Astrocyte of the spinal cord (primary cell): ENCODE results near the gene PLA2G15.

Experiments
- DNase-seq: peaks from one replicate; pipeline ENCODE4 v3.0.0; 2011; ENCODE audit warnings: low read depth, low spot score
- H3K4me3 ChIP-seq: 2 replicates; pipeline ENCODE4 v1.5.1; 2011; ENCODE audit warnings: low read depth, mild to moderate bottlenecking, low read length, moderate library complexity
- in situ Hi-C: cut with HindIII; loops from 2 replicates; pipeline ENCODE4 v1.10.0; 2017; ENCODE audit warnings: low sequenced_read_pairs
- TF ChIP-seq, protein P1 (sequence below): IDR thresholded peaks from 2 replicates; pipeline ENCODE4 v1.5.1; 2012; ENCODE audit warnings: low read depth, mild to moderate bottlenecking, low read length, inconsistent platforms

Gene PLA2G15

DNA sequence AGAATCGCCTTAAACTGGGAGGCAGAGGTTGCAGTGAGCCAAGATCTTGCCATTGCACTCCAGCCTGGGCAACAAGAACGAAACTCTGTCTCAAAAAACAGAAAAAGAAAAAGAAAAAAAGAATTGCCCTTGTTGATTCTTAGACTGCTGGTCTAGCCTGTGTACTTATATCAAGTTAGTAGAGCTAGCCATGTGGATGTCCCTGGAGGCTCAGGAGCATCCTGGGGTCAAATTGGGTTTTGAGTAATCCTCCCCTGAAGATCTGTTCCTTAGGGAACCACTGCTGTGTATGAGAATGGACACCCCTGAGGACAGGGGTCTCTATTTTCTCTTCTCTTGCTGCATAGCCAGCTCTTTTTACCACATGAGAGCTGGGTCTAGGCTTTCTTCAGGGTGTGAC is 44.0 kb downstream of the PLA2G15 start:
- in situ Hi-C loops: no loop called here
- no peak for DNase-seq
- TF ChIP-seq, protein P1, sequence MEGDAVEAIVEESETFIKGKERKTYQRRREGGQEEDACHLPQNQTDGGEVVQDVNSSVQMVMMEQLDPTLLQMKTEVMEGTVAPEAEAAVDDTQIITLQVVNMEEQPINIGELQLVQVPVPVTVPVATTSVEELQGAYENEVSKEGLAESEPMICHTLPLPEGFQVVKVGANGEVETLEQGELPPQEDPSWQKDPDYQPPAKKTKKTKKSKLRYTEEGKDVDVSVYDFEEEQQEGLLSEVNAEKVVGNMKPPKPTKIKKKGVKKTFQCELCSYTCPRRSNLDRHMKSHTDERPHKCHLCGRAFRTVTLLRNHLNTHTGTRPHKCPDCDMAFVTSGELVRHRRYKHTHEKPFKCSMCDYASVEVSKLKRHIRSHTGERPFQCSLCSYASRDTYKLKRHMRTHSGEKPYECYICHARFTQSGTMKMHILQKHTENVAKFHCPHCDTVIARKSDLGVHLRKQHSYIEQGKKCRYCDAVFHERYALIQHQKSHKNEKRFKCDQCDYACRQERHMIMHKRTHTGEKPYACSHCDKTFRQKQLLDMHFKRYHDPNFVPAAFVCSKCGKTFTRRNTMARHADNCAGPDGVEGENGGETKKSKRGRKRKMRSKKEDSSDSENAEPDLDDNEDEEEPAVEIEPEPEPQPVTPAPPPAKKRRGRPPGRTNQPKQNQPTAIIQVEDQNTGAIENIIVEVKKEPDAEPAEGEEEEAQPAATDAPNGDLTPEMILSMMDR: no peak
- H3K4me3 ChIP-seq: no peak overlapping the region

DNA sequence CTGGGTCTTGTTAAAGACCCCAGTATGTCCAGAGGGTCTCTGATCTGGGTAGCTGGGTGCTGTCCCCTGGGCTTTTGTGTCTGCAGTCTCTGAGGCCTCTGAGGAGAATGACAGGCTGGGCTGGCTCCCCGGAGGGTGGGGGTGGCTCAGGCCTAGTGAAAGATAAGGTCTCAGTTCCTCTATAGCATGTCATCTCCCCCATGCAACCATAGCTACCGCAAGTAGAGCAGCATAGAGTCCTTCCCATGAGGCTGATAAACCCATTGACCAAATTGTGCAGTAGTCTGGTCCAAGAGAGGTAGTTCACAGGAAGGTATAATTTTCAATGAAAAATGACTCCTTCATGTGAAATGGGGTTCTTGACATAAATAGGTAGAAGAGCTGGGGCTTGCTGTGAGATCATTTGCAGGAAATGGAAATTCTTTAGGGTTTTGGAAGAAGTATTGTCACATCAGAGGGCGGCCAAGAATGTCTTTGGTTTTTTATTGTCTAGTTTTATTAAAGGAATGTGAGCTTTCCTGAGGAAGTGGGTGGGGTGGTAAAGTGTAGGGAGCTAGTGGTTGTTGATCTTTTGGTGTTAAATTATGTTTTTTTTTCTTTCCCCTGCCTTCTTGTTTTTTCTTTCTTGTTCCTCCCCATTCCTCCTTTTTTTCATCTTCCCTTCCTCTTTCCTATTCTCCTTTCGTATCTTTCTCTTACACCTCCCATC is 44.6 kb downstream of the PLA2G15 start:
- no peak overlapping the region for H3K4me3 ChIP-seq
- in situ Hi-C loops: no loop called here
- TF ChIP-seq, protein P1: no peak
- peak; percentile 31 for DNase-seq

DNA sequence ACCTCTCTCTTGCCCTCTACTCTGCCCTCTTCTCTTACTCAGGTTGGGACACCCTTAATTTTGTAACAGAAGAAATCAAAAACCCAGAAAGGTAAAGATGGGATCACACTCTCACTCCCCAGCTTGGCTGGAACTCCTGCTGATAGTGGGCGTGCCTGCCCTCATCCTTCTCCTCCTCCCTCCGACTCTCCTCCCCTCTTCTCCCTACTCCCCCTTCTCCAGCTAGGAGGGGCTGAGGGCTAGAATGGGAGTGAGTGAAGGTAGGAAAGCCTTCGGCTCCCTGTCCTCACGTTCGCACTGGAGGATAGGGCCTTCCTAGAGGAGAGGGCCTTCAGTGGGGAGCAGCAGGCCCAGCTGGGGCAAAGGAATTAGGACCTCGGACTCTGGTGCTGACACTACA is 45.3 kb downstream of the PLA2G15 start:
- TF ChIP-seq, protein P1: no peak
- in situ Hi-C loops: no loop called here
- H3K4me3 ChIP-seq: no peak overlapping the region
- no peak for DNase-seq

DNA sequence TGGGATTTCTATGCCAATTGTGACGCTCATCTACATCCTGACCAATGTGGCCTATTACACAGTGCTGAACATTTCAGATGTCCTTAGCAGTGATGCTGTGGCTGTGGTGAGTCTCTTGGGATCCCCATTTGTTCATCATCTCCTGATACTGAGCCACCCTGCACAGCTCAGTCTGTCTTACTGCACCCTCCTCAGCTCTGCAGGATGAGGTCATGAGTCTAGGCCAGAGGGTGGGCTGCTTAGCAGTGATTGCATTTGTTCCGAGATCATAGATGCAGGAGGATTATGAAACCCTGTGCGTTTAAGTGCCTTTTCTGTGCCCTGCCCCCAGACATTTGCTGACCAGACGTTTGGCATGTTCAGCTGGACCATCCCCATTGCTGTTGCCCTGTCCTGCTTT is 46.1 kb downstream of the PLA2G15 start:
- TF ChIP-seq, protein P1: no peak
- in situ Hi-C loops: no loop called here
- no peak overlapping the region for H3K4me3 ChIP-seq
- no peak for DNase-seq

DNA sequence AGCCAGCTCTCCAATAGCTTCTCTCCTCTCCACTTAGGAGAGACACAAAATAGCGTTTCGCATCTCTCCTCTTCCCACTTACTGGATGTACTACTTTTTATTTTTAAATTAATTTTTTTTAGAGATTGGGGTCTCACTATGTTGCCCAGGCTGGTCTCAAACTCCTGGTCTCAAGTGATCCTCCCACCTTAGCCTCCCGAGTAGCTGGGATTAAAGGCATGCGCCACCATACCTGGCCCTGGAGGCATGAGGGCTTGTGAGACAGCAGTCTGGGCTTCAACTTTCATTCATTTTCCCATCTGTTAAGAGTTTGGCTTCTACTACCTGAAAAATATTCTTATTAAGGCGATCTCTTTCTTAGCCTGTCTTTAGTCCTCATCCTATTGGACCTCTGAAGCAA is 47.3 kb downstream of the PLA2G15 start:
- no peak overlapping the region for H3K4me3 ChIP-seq
- TF ChIP-seq, protein P1: no peak
- no peak for DNase-seq
- in situ Hi-C loops: no loop called here

DNA sequence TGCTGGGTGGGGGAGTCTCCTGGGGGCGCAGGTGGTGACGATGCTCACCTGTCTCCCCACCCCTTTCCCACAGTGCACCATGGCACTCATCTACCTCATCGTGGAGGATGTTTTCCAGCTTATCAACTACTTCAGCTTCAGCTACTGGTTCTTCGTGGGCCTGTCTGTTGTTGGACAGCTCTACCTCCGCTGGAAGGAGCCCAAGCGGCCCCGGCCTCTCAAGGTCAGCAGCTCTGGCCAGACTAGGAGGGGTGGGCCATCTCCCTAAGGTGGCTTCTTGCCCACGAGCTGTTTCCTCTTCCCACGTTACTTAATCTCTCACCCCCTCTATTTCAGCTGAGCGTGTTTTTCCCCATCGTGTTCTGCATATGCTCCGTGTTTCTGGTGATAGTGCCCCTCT is 51.1 kb downstream of the PLA2G15 start:
- H3K4me3 ChIP-seq: no peak overlapping the region
- DNase-seq: no peak
- TF ChIP-seq, protein P1: no peak
- in situ Hi-C loops: no loop called here

DNA sequence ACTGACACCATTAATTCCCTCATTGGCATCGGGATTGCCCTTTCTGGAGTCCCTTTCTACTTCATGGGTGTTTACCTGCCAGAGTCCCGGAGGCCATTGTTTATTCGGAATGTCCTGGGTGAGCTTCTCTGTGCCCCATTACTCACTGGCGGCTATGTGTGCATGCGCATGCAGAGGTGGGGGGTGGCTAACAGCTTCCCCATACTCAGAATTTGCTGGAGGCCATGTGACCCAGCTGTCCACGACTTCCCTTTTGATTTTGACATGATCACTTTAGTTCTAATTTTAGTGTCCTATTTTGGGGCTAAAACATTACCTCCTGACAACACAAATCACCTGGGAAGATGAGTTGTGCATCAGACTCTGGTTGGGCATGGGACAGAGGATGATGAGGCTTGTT is 51.5 kb downstream of the PLA2G15 start:
- TF ChIP-seq, protein P1: no peak
- in situ Hi-C loops: no loop called here
- DNase-seq: no peak
- H3K4me3 ChIP-seq: no peak overlapping the region
